IMR-90 (cell line): Measurements from ENCODE around the gene SLC6A7. TPM values are rescaled to one million over a fixed set of nuclear protein-coding genes. Genes with fewer than 3 reads are reported as not detected.

ENCODE experiments used
- ATAC-seq: fragments of 200-7000 bp; cut with Tn5 transposase; 2 replicates; pipeline ENCODE4 v1.9.1; 2020; ENCODE audit warnings: low read depth, mild to moderate bottlenecking, moderate library complexity
- BruUV-seq: library from RNA; stranded (reverse); fragments of 400-500 nt; replicated peaks from 2 replicates; lab custom pipeline; 2021; lab: Mats Ljungman, UMichigan
- CTCF ChIA-PET: fragments of 300-600 bp; formaldehyde crosslinking; extraction: SDS; loops from one replicate; lab custom pipeline; 2021; ENCODE audit warnings: antibody characterized with exemption; lab: Yijun Ruan, JAX
- POLR2A ChIA-PET: fragments of 300-600 bp; sonication (Branson Sonifier 250); formaldehyde crosslinking; loops from one replicate; lab custom pipeline; 2022; ENCODE audit warnings: antibody characterized with exemption; ENCODE audit not compliant: unreplicated experiment; lab: Charles Lee
- DNase-seq: peaks from one replicate; pipeline ENCODE4 v3.0.0; 2013
- H2AFZ ChIP-seq: replicated peaks from 2 replicates; pipeline ENCODE3; 2013; ENCODE audit warnings: low read length, mild to moderate bottlenecking; ENCODE audit not compliant: poor library complexity
- H2AK5ac ChIP-seq: 2 replicates; pipeline ENCODE4 v1.6.1; 2013; ENCODE audit warnings: low read depth, low read length, inconsistent platforms
- H2AK9ac ChIP-seq: replicated peaks from 2 replicates; pipeline ENCODE3; 2013; ENCODE audit warnings: mild to moderate bottlenecking, low read depth, low read length, moderate library complexity; ENCODE audit not compliant: poor library complexity
- H2BK120ac ChIP-seq: 2 replicates; pipeline ENCODE4 v1.6.1; 2013; ENCODE audit warnings: low read depth, low read length, inconsistent platforms
- H2BK15ac ChIP-seq: 3 replicates; pipeline ENCODE4 v1.6.1; 2013; ENCODE audit warnings: low read depth, low read length, inconsistent platforms
- H2BK20ac ChIP-seq: 2 replicates; pipeline ENCODE4 v1.6.1; 2013; ENCODE audit warnings: low read depth, mild to moderate bottlenecking, inconsistent platforms, low read length, moderate library complexity
- H2BK5ac ChIP-seq: 2 replicates; pipeline ENCODE4 v1.6.1; 2013; ENCODE audit warnings: mild to moderate bottlenecking, low read depth, low read length, inconsistent platforms; ENCODE audit not compliant: poor library complexity, severe bottlenecking
- H3K14ac ChIP-seq: replicated peaks from 2 replicates; pipeline ENCODE4 v1.6.1; 2013; ENCODE audit warnings: low read depth, low read length, inconsistent platforms
- H3K18ac ChIP-seq: 2 replicates; pipeline ENCODE4 v1.6.1; 2013; ENCODE audit warnings: low read depth, low read length, control low read depth
- H3K23ac ChIP-seq: 2 replicates; pipeline ENCODE4 v1.6.1; 2013; ENCODE audit warnings: low read depth, low read length, inconsistent platforms
- H3K27ac ChIP-seq: 2 replicates; pipeline ENCODE4 v1.5.1; 2013; ENCODE audit warnings: mild to moderate bottlenecking, control low read depth, low read length; ENCODE audit not compliant: insufficient read depth
- H3K27me3 ChIP-seq: 2 replicates; pipeline ENCODE4 v1.6.1; 2013; ENCODE audit warnings: low read length; ENCODE audit not compliant: control insufficient read depth, insufficient read depth
- H3K36me3 ChIP-seq: 2 replicates; pipeline ENCODE4 v1.6.1; 2013; ENCODE audit warnings: low read length, mixed read lengths; ENCODE audit not compliant: control insufficient read depth, insufficient read depth
- H3K4ac ChIP-seq: 2 replicates; pipeline ENCODE4 v1.6.1; 2013; ENCODE audit warnings: low read depth, low read length, inconsistent platforms
- H3K4me1 ChIP-seq: 2 replicates; pipeline ENCODE4 v1.6.1; 2013; ENCODE audit warnings: low read length, mixed read lengths; ENCODE audit not compliant: control insufficient read depth, insufficient read depth
- H3K4me2 ChIP-seq: 2 replicates; pipeline ENCODE4 v1.6.1; 2013; ENCODE audit warnings: low read depth, mild to moderate bottlenecking, control low read depth, low read length, moderate library complexity
- H3K4me3 ChIP-seq: 2 replicates; pipeline ENCODE4 v1.5.1; 2013; ENCODE audit warnings: low read depth, mild to moderate bottlenecking, control low read depth, low read length, moderate library complexity; ENCODE audit not compliant: insufficient read depth
- H3K56ac ChIP-seq: 2 replicates; pipeline ENCODE4 v1.6.1; 2013; ENCODE audit warnings: low read length, inconsistent platforms; ENCODE audit not compliant: insufficient read depth; ENCODE audit errors: extremely low read depth
- H3K79me1 ChIP-seq, 2 experiments: 2 replicates each; pipeline ENCODE4 v1.6.1; 2013; ENCODE audit warnings: low read length in 2 of 2, inconsistent platforms in 1 of 2, low read depth in 1 of 2
- H3K9ac ChIP-seq: 2 replicates; pipeline ENCODE4 v1.6.1; 2013; ENCODE audit warnings: low read depth, low read length, control low read depth
- H3K9me1 ChIP-seq: 2 replicates; pipeline ENCODE4 v1.6.1; 2013; ENCODE audit warnings: low read length, inconsistent platforms; ENCODE audit not compliant: insufficient read depth
- H3K9me3 ChIP-seq: 2 replicates; pipeline ENCODE4 v1.6.1; 2013; ENCODE audit warnings: low read length; ENCODE audit not compliant: control insufficient read depth, insufficient read depth
- H4K20me1 ChIP-seq: 2 replicates; pipeline ENCODE4 v1.6.1; 2013; ENCODE audit warnings: low read length, inconsistent platforms; ENCODE audit not compliant: insufficient read depth
- H4K5ac ChIP-seq: 2 replicates; pipeline ENCODE4 v1.6.1; 2013; ENCODE audit warnings: mild to moderate bottlenecking, low read depth, low read length, control low read depth
- H4K8ac ChIP-seq, 2 experiments: 2 replicates each; pipeline ENCODE4 v1.6.1; 2013; ENCODE audit warnings: low read depth in 2 of 2, low read length in 2 of 2, control low read depth in 1 of 2, inconsistent platforms in 1 of 2
- H4K91ac ChIP-seq: 2 replicates; pipeline ENCODE4 v1.6.1; 2013; ENCODE audit warnings: low read depth, low read length, inconsistent platforms; ENCODE audit not compliant: insufficient read depth
- CEBPB ChIP-seq: IDR thresholded peaks from 2 replicates; pipeline ENCODE4 v1.6.1; 2012; ENCODE audit warnings: low read depth, low read length, improper control_type of control experiment
- FOS ChIP-seq: fragments of 150-350 bp; IDR thresholded peaks from 2 replicates; pipeline ENCODE4 v1.6.1; 2016; ENCODE audit warnings: low read depth, low read length
- MXI1 ChIP-seq: IDR thresholded peaks from 2 replicates; pipeline ENCODE4 v1.6.1; 2012; ENCODE audit warnings: low read depth, mild to moderate bottlenecking, low read length, moderate library complexity, borderline replicate concordance
- SMC3 ChIP-seq: fragments of 150-350 bp; IDR thresholded peaks from 2 replicates; pipeline ENCODE4 v1.6.1; 2016; ENCODE audit warnings: low read depth, mild to moderate bottlenecking, antibody characterized with exemption, low read length, moderate library complexity
- WGBS, 2 experiments: methylation state at CpG; one replicate each; pipeline versions ENCODE4 v1.1.5 to v1.1.7; 2013; ENCODE audit warnings: missing lambda C conversion rate in 2 of 2; ENCODE audit not compliant: insufficient read length in 1 of 2; ENCODE audit errors: extremely low coverage in 2 of 2; 5-methylcytosine and 5-hydroxymethylcytosine counted together
- dilution Hi-C: fragments of 300-500 bp; cut with HindIII; formaldehyde crosslinking; loops from one replicate; pipeline ENCODE4 v1.14.3; 2018; ENCODE audit warnings: low sequenced_read_pairs; ENCODE audit not compliant: unreplicated experiment
- in situ Hi-C: fragments of 300-500 bp; cut with MboI; formaldehyde crosslinking; loops from 3 replicates; pipeline ENCODE4 v1.14.3; 2019; ENCODE audit warnings: low sequenced_read_pairs, inconsistent platforms, mixed read lengths
- intact Hi-C: fragments of 100-400 bp; cut with micrococcal nuclease; formaldehyde crosslinking; loops from 2 replicates; pipeline ENCODE4 v1.10.0; 2022
- polyA plus RNA-seq, 3 experiments: library from polyadenylated mRNA; depleted of rRNA; stranded (reverse); fragments of >200 nt; gene quantifications; 2 replicates each; pipeline ENCODE4 v1.2.3, GENCODE V29; 2012; ENCODE audit warnings: low replicate concordance in 1 of 3
- total RNA-seq: library from RNA; depleted of rRNA; stranded (reverse); fragments of >200 nt; gene quantifications from 2 replicates; pipeline ENCODE4 v1.2.3, GENCODE V29; 2012

SLC6A7 gene
- total and polyA plus RNA-seq, 2 of the 4 experiments (the other 2 are of a cell fraction): under 0.01 TPM; not detected in 1

DNA sequence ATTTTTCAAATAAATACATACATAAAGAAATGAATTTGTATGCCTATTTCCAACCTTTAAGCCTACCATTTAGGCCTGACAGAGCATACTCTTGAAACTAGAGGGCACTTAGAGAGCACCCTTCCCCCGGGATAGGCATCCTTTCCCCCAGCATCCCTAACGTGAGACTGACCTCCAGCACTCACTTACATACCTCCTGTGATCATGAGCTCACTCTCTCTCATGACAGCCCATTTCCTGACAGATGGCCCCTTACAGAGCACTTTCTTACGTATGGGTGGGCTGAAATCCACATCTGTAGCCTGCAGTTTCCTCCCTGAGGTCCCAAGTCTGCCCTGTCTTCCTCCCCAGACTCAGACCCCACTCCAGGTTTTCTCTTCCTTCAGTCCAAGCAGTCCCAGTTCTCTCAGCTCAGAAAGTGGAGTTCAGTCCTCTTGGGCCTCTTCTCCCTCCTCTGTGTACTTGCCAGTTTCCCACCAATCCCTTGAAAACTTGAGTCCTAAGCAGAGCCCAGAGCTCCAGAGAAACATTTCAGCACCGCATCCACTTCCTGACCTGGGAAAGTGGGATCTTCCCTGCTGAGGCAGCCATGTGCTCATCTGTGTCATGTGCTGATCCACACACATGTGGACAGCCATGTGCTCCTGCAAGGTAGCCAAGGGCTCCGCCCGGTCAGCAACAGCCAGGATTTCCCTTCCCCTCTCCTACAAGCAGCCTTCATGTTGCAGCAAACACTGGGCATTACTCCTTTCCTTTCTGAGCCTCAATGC is 25.5 kb upstream of the SLC6A7 start:
- H2BK20ac ChIP-seq: no peak overlapping the region
- TF ChIP-seq FOS: no peak
- peak; percentile 41; the same call in 1 of the 2 replicates for TF ChIP-seq MXI1
- TF ChIP-seq CEBPB: no peak
- no peak for TF ChIP-seq SMC3
- peak; percentile 25 for DNase-seq
- H3K14ac ChIP-seq: 0 out of 2 replicates have a peak overlapping the region, but pooled peaks have one; percentile 1
- H3K4me3 ChIP-seq: no peak overlapping the region
- H4K8ac ChIP-seq: no peak overlapping the region
- no peak for ATAC-seq
- dilution Hi-C loops: no loop called here
- no peak overlapping the region for H3K27ac ChIP-seq
- WGBS, 2 experiments: 63% methylated on average over 5 of the region's 6 CpGs; no CpG with 5 or more reads in 1 of the 2 experiments
- no peak overlapping the region; the same call in 2 of the 3 replicates for H2BK15ac ChIP-seq
- no peak overlapping the region for H2BK120ac ChIP-seq
- H4K20me1 ChIP-seq: no peaks in the 10 kb centered on the region
- intact Hi-C loops: no loop called here
- no peak overlapping the region for H3K9ac ChIP-seq
- no peaks in the 10 kb centered on the region for H3K9me3 ChIP-seq
- H3K4me2 ChIP-seq: no peak overlapping the region
- peaks cover 11% of the 10 kb centered on the region for H3K27me3 ChIP-seq
- ChIA-PET POLR2A (no interaction called here), CTCF (no interaction called here)
- in situ Hi-C loops: no loop called here
- H3K23ac ChIP-seq: no peak overlapping the region
- H2BK5ac ChIP-seq: no peak overlapping the region
- peak overlapping the region; percentile 16 for H2AFZ ChIP-seq
- H3K4me1 ChIP-seq: peaks cover 16% of the 10 kb centered on the region
- no peak overlapping the region for H3K56ac ChIP-seq
- BruUV-seq: no TSS peak
- no peak overlapping the region; the same call in 1 of the 2 replicates for H4K91ac ChIP-seq
- no peak overlapping the region for H2AK9ac ChIP-seq
- peak overlapping the region; percentile 32; the same call in 1 of the 2 replicates for H2AK5ac ChIP-seq
- H3K4ac ChIP-seq: peak overlapping the region; percentile 32; the same call in 1 of the 2 replicates
- H3K79me1 ChIP-seq: peaks cover 0 to 18% of the 10 kb centered on the region in 2 experiments; a peak in 1 of 4 replicates
- H3K9me1 ChIP-seq: 0 out of 2 replicates have a peak, but pooled peaks cover 13% of the 10 kb centered on the region
- no peak overlapping the region for H3K18ac ChIP-seq
- H3K36me3 ChIP-seq: no peaks in the 10 kb centered on the region
- H4K5ac ChIP-seq: no peak overlapping the region
